ENCODE results near the gene DCDC1.

DCDC1 gene

DNA sequence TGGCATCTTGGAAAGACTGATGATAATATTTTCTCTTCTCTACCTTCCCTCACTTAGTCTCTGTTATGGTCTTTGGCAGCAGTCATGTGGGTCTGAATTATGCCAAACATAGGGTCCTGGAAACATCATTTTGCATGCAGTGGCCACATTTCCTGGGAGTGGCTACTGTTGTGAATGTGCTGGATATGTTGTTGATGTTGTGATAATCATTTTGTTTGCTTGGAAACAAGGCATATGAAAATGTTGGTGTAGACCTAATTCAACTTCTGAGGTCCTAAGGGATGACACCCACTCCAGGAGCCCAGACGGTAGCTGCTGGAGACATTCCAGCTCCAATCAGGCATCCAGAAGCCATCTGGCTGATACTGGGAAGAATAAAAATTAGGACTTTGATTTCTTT is 109.7 kb downstream of the DCDC1 start:
- no peak for DNase-seq (ENCODE audit: low read depth)
- TF ChIP-seq, protein P1, sequence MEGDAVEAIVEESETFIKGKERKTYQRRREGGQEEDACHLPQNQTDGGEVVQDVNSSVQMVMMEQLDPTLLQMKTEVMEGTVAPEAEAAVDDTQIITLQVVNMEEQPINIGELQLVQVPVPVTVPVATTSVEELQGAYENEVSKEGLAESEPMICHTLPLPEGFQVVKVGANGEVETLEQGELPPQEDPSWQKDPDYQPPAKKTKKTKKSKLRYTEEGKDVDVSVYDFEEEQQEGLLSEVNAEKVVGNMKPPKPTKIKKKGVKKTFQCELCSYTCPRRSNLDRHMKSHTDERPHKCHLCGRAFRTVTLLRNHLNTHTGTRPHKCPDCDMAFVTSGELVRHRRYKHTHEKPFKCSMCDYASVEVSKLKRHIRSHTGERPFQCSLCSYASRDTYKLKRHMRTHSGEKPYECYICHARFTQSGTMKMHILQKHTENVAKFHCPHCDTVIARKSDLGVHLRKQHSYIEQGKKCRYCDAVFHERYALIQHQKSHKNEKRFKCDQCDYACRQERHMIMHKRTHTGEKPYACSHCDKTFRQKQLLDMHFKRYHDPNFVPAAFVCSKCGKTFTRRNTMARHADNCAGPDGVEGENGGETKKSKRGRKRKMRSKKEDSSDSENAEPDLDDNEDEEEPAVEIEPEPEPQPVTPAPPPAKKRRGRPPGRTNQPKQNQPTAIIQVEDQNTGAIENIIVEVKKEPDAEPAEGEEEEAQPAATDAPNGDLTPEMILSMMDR (IDR thresholded peaks at IDR 0.05; ENCODE audit: low read length, missing control alignments), result no peak
- no peak overlapping the region for H3K4me3 ChIP-seq (replicated peaks; ENCODE audit: low read depth, low read length)

DNA sequence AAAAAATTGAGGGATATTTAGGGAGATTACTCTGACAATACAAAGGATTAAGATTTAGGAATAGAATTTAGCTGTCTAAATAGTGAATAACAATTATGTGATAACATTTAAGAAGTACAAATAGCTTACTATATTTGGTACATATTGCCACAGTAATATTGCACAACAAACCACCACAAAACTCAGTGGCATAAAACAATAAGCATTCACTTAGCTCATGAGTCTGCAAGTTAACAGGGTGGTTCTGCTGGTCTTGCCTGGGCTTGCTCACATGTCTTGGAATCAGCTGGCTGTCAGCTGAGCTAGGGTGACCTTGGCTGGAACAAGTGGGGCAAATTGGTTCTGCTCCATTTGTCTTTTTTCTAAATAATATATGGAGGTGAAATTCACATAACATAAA is 115.1 kb downstream of the DCDC1 start:
- TF ChIP-seq, protein P1 (IDR thresholded peaks at IDR 0.05; ENCODE audit: low read length, missing control alignments), result no peak
- no peak overlapping the region for H3K4me3 ChIP-seq (replicated peaks; ENCODE audit: low read depth, low read length)
- peak; percentile 55 for DNase-seq (ENCODE audit: low read depth)

DNA sequence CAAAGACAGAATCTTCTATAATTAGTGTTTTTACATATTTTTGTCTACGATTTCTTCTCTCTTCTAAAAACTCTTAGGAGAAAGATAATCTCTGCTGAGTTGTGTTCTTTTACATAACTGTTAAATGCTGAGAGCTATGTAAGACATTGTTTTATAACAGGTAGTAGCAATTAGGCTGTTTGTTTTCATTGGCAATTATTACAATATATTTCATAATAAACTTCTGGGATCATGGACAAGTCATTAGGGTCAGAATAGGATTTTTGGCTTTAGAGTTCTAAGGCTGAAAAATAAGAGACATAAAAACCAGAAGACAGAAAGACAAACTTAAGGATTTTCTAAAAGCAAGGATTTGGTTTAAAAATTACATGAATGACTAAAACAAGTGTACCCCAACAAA is 120.8 kb downstream of the DCDC1 start:
- H3K4me3 ChIP-seq (replicated peaks; ENCODE audit: low read depth, low read length), result no peak overlapping the region
- DNase-seq (ENCODE audit: low read depth), result no peak
- TF ChIP-seq, protein P1 (IDR thresholded peaks at IDR 0.05; ENCODE audit: low read length, missing control alignments), result no peak

DNA sequence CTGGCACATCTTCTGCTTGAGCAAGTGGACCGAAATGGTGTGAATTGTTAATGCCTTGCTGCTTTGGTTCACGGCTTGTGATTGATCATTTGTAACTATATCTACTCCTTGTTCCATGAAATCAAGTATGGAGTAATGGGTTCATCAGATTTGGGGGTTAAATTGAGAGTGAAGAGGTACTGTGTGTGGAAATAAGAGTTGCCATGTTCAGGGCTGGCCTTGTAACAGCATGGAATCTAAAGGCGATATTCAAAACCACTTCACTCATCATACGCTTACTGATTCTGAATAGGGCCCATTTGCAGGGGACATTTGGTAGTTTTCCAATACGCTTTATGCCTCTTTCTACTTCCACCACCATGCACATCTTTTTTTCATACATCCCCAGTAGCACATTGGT is 122.2 kb downstream of the DCDC1 start:
- no peak overlapping the region for H3K4me3 ChIP-seq (replicated peaks; ENCODE audit: low read depth, low read length)
- no peak for DNase-seq (ENCODE audit: low read depth)
- TF ChIP-seq, protein P1 (IDR thresholded peaks at IDR 0.05; ENCODE audit: low read length, missing control alignments), result no peak

DNA sequence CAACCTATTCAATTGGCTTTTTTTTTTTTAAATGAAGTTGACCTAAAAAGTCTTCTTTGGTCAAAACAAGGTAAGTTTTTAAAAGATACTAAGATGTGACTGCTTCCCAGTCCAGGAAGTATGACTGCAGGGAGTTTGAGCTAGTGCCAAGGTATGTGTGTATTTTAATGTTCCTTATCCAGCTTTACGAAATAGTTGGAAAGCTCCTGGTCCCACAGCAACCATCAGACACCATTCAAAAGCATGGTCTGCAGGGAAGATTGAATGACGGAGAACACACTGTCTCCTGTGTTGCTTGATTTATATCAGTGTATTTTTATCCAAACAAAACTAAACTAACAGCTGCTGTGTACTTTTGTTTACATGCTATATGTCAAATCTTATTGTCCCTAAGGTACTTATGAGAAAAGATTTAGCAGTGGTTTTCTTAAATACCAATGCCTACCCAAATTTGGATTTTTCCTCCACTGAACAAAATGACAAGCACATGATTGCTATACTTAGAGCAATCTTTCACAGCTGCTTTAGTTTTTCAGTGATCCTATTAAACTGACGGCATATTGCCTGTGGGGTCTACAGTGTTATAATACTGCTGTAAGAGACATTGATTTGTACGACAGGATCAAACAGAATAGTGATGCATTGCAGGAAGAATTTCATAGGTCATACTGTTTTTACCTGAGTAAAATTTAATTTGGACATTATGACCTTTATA is 122.9 kb downstream of the DCDC1 start:
- TF ChIP-seq, protein P1 (IDR thresholded peaks at IDR 0.05; ENCODE audit: low read length, missing control alignments), result no peak
- DNase-seq (ENCODE audit: low read depth), result peak; percentile 49
- H3K4me3 ChIP-seq (replicated peaks; ENCODE audit: low read depth, low read length), result no peak overlapping the region

DNA sequence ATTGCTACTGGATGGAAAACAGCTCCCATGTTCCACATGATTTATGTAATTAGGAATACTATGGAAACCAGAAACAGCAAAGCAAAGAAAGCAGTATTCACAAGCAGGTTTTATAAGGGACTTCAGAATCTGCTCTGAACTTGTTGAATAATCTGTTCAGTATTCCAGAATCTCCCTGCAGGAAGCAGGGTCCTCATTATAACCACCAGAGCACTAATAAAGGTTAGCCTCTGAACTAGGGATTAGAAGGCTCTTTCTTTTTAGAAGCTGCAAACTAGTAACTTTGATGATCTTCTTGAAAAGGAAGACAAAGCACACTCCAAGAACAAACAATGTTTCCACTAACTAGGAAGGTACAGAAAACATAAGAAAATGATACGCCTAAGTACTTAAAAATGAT is 125.8 kb downstream of the DCDC1 start:
- no peak overlapping the region for H3K4me3 ChIP-seq (replicated peaks; ENCODE audit: low read depth, low read length)
- no peak for DNase-seq (ENCODE audit: low read depth)
- TF ChIP-seq, protein P1 (IDR thresholded peaks at IDR 0.05; ENCODE audit: low read length, missing control alignments), result no peak

DNA sequence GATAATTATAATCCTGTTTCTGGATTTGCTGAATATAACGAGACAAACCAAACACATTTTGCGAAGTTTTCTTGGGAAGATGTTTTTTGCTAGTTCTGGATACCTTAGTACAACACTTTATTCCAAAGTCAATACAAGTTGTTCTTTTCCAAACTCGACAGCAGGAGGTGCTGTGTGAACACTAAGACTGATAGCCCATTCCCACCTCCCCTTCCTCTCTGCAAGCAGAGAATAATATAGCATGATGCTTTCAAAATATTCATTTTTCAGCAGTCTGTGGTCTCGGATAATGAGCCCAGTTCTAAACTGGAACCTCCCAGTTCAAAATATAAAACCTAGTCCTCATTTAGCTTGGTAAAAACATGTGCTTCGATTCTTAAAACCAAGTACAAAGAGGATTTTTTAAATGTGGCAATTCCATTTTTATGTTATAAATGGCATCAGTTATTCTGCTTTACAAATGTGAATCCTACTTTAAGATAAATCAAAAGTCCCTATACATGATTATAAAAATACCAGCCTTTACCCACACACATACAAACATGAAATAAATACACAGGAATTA is 129.1 kb downstream of the DCDC1 start:
- DNase-seq (ENCODE audit: low read depth), result peak; percentile 69
- no peak overlapping the region for H3K4me3 ChIP-seq (replicated peaks; ENCODE audit: low read depth, low read length)
- TF ChIP-seq, protein P1 (IDR thresholded peaks at IDR 0.05; ENCODE audit: low read length, missing control alignments), result peak; percentile 70

All from fibroblast of pulmonary artery (primary cell).